NCI-H146 treated with DMSO at 0.1 percent for 48 hours (cell line): Measurements from ENCODE around the gene TOGARAM2.
A peak's percentile ranks its signal among the peaks of the same experiment; 100 is the strongest.
"Not testable (repeated sequence)": the region's sequence is repeated elsewhere in the genome, so short reads cannot be mapped to it uniquely, and the experiment has no call there.

Source experiments
- DNase-seq: peaks from one replicate; lab custom pipeline; 2025; ENCODE audit not compliant: unreplicated experiment; lab: John Stamatoyannopoulos, UW

Gene TOGARAM2

GRCh38 chr2:28976584-28976983 lies 4.5 kb upstream of the TOGARAM2 start:
- DNase-seq, result no peak

- DNase-seq, result no peak
Observed at GRCh38 chr2:28977176-28977875, 3.8 kb upstream of the TOGARAM2 start.

- not testable (repeated sequence) for DNase-seq
Observed at GRCh38 chr2:28978001-28978400, 3.1 kb upstream of the TOGARAM2 start.

GRCh38 chr2:28978606-28979005 lies 2.5 kb upstream of the TOGARAM2 start:
- DNase-seq, result no peak

GRCh38 chr2:28979041-28979440 lies 2.1 kb upstream of the TOGARAM2 start:
- no peak for DNase-seq

GRCh38 chr2:28979576-28980366 lies 1.3 kb upstream of the TOGARAM2 start:
- no peak for DNase-seq

GRCh38 chr2:28980368-28981015 lies 606 bp upstream of the TOGARAM2 start:
- DNase-seq, result no peak

- DNase-seq, result no peak
Observed at GRCh38 chr2:28981620-28982376, 700 bp downstream of the TOGARAM2 start.

GRCh38 chr2:28982381-28982950 lies 1.4 kb downstream of the TOGARAM2 start:
- no peak for DNase-seq

- no peak for DNase-seq
Observed at GRCh38 chr2:28986429-28986828, 5.3 kb downstream of the TOGARAM2 start.

- DNase-seq, result no peak
Observed at GRCh38 chr2:28989973-28990372, 8.9 kb downstream of the TOGARAM2 start.

- DNase-seq, result no peak
Observed at GRCh38 chr2:28990445-28990844, 9.3 kb downstream of the TOGARAM2 start.

GRCh38 chr2:28991021-28991420 lies 9.9 kb downstream of the TOGARAM2 start:
- no peak for DNase-seq

- no peak for DNase-seq
Observed at GRCh38 chr2:28991460-28991859, 10.4 kb downstream of the TOGARAM2 start.

- DNase-seq, result no peak
Observed at GRCh38 chr2:28993206-28993960, 12.3 kb downstream of the TOGARAM2 start.

- no peak for DNase-seq
Observed at GRCh38 chr2:28994074-28994473, 13.0 kb downstream of the TOGARAM2 start.

- no peak for DNase-seq
Observed at GRCh38 chr2:28994679-28995078, 13.6 kb downstream of the TOGARAM2 start.

GRCh38 chr2:28995765-28996750 lies 15.0 kb downstream of the TOGARAM2 start:
- DNase-seq, result no peak

- DNase-seq, result peak; percentile 31
Observed at GRCh38 chr2:28997237-28997846, 16.2 kb downstream of the TOGARAM2 start.
